ENCODE results near the gene HAUS6.

DNA sequence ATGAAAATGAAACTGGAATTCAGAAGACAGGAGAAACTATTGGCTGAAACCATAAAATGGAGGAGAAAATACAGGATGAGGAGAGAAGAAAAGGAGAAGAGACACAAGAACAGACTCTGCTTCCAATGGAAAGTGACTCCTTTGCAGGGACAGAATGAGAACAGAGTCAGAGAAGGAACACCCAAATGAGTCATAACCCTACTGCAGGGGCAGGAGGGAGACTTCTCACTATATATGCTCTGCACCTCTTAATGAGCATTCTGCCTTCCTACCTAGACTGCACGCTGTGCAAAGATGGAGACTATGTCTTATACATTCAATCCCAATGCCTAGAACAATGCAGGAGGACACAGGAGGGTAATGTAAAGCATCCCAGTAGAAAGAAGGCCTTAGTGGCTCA, 71.8 kb downstream of the HAUS6 start:
- TF ChIP-seq SP1 (IDR thresholded peaks at IDR 0.05) (no peak), FOXK2 (IDR thresholded peaks at IDR 0.05) (no peak), L3MBTL2 (conservative IDR thresholded peaks at IDR 0.05) (no peak), PKNOX1 (IDR thresholded peaks at IDR 0.05) (no peak), BHLHE40 (IDR thresholded peaks at IDR 0.05; ENCODE audit: borderline replicate concordance) (no peak), LEF1 (IDR thresholded peaks at IDR 0.05; ENCODE audit: borderline replicate concordance) (no peak), FOXM1 (IDR thresholded peaks at IDR 0.05; ENCODE audit: borderline replicate concordance) (no peak), HDGF (IDR thresholded peaks at IDR 0.05; ENCODE audit: borderline replicate concordance) (no peak), ARNT (IDR thresholded peaks at IDR 0.05) (no peak), SUZ12 (IDR thresholded peaks at IDR 0.05) (no peak), ZNF384 (IDR thresholded peaks at IDR 0.05) (no peak), TARDBP (IDR thresholded peaks at IDR 0.05) (no peak), ELF4 (IDR thresholded peaks at IDR 0.05) (no peak)

Measured in HEK293T (cell line).